ENCODE results near the gene SCYL1. TPM values are rescaled to one million over a fixed set of nuclear protein-coding genes. Genes with fewer than 3 reads are reported as not detected.

The SCYL1 gene
- total and polyA plus RNA-seq, 12 donors = 47.4 to 130 (median 56.7) TPM

GRCh38 chr11:65571420-65571819 is 46.5 kb downstream of the SCYL1 start:
- no peaks in the 10 kb centered on the region for H3K27me3 ChIP-seq
- H3K27ac ChIP-seq = peak overlapping the region in 7 of 10 donors; percentile 92 to 100 (median 96)
- ATAC-seq = no peak
- intact Hi-C loops (cut with DNase I) = loop anchor here in 5 of 10 donors (2.0 to 5.0 kb wide), 5 partner anchors 31 to 346 kb away; partner anchors contain the start of genes MAP3K11 (in 2 of the 5), C11orf68 (in 1 of the 5) and DRAP1 (in 1 of the 5)
- H3K4me3 ChIP-seq = peak overlapping the region in 8 of 10 donors; percentile 76 to 98 (median 86)
- peaks cover 0 to 16% (median 0%) of the 10 kb centered on the region in 9 donors for H3K36me3 ChIP-seq
- WGBS, 2 donors = 65 to 76% methylated on average over 9 of the region's 9 CpGs
- H3K9me3 ChIP-seq = no peaks in the 10 kb centered on the region
- no peak for TF ChIP-seq CTCF (IDR thresholded peaks at IDR 0.05)
- H3K4me1 ChIP-seq = peaks cover 24 to 72% (median 65%) of the 10 kb centered on the region in 9 donors
- DNase-seq = no peak

GRCh38 chr11:65571940-65572339 is 47.1 kb downstream of the SCYL1 start:
- Histone ChIP-seq H3K4me1 (peaks cover 24 to 76% (median 70%) of the 10 kb centered on the region in 9 donors), H3K9me3 (no peaks in the 10 kb centered on the region), H3K27ac (peak overlapping the region; percentile 89 to 100 (median 96)), H3K4me3 (peak overlapping the region in 9 of 10 donors; percentile 56 to 98 (median 88)), H3K36me3 (peaks cover 0 to 13% (median 0%) of the 10 kb centered on the region in 9 donors), H3K27me3 (no peaks in the 10 kb centered on the region)
- 9 to 10% methylated on average over 11 of the region's 11 CpGs for WGBS, 2 donors
- TF ChIP-seq CTCF (IDR thresholded peaks at IDR 0.05) = peak in 4 of 9 donors; percentile 20 to 39 (median 33)
- DNase-seq (no peak), ATAC-seq (no peak)
- intact Hi-C loops (cut with DNase I) = loop anchor here in 7 of 10 donors (2.0 to 5.0 kb wide), 5 partner anchors 31 to 345 kb away; partner anchors contain the start of genes MAP3K11 (in 2 of the 7), C11orf68 (in 1 of the 7) and DRAP1 (in 1 of the 7)

GRCh38 chr11:65572356-65573051 is 47.6 kb downstream of the SCYL1 start, which contains the start of gene FAM89B:
Gene FAM89B, plus strand, starts transcription at chr11:65572538. Its CDS starts 132 bp downstream, at chr11:65572670.
- no peaks in the 10 kb centered on the region for H3K27me3 ChIP-seq
- H3K4me1 ChIP-seq = peaks cover 29 to 80% (median 76%) of the 10 kb centered on the region in 9 donors
- ATAC-seq (peak in 7 of 8 donors; percentile 7 to 27 (median 18)), DNase-seq (peak; percentile 94 to 95)
- peak within 1 kb of the TSS; percentile 89 to 100 (median 96) for H3K27ac ChIP-seq
- 0% methylated on average over 55 to 86 of the region's 86 CpGs for WGBS, 2 donors
- peak within 1 kb of the TSS; percentile 19 to 98 (median 84) for H3K4me3 ChIP-seq
- peaks cover 0 to 13% (median 0%) of the 10 kb centered on the region in 9 donors for H3K36me3 ChIP-seq
- no peaks in the 10 kb centered on the region for H3K9me3 ChIP-seq
- intact Hi-C loops (cut with DNase I) = loop anchor here in 6 of 10 donors (2.0 to 5.0 kb wide), 5 partner anchors 32 to 345 kb away; partner anchors contain the start of genes MAP3K11 (in 2 of the 6), C11orf68 (in 1 of the 6) and DRAP1 (in 1 of the 6)
- TF ChIP-seq CTCF (IDR thresholded peaks at IDR 0.05) = no peak

GRCh38 chr11:65573391-65574079 is 48.7 kb downstream of the SCYL1 start:
- no peaks in the 10 kb centered on the region for H3K27me3 ChIP-seq
- intact Hi-C loops (cut with DNase I) = loop anchor here in 8 of 10 donors (2.0 to 5.0 kb wide), 6 partner anchors 33 to 344 kb away; partner anchors contain the start of genes MAP3K11 (in 5 of the 8), PCNX3 (in 3 of the 8), C11orf68 (in 1 of the 8) and DRAP1 (in 1 of the 8)
- no peak for DNase-seq
- H3K4me3 ChIP-seq = peak overlapping the region; percentile 19 to 98 (median 84)
- no peak for TF ChIP-seq CTCF (IDR thresholded peaks at IDR 0.05)
- H3K27ac ChIP-seq = peak overlapping the region; percentile 89 to 100 (median 96)
- peaks cover 0 to 7% (median 0%) of the 10 kb centered on the region in 9 donors for H3K36me3 ChIP-seq
- H3K4me1 ChIP-seq = peaks cover 37 to 80% (median 75%) of the 10 kb centered on the region in 9 donors
- no peaks in the 10 kb centered on the region for H3K9me3 ChIP-seq
- no peak for ATAC-seq
- WGBS, 2 donors = 27 to 36% methylated on average over 22 of the region's 22 CpGs

Data from heart right ventricle (tissue), 16 donors.